ENCODE measurements around the gene STK32C.

STK32C gene

DNA sequence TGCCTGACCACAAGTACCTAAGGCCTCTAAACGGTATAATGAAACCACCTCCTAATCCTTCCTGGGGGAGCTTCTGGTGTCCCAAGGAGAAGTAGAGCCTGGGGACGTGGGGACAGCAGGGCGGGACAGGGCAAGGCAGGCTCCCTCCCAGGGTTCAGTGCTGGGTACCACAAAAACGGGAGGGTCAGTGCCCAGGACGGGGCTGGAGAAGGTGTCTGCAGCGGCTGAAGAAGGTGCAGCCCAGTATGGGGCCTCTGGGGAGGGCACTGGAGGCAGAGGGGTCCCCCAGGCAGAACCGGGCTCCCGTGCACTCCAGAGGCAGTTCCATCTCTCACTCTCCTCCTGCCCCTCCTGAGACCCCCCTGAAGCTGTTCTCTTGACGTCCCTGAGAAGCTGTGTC lies 74.8 kb downstream of the STK32C start:
- TF ChIP-seq, protein P1, sequence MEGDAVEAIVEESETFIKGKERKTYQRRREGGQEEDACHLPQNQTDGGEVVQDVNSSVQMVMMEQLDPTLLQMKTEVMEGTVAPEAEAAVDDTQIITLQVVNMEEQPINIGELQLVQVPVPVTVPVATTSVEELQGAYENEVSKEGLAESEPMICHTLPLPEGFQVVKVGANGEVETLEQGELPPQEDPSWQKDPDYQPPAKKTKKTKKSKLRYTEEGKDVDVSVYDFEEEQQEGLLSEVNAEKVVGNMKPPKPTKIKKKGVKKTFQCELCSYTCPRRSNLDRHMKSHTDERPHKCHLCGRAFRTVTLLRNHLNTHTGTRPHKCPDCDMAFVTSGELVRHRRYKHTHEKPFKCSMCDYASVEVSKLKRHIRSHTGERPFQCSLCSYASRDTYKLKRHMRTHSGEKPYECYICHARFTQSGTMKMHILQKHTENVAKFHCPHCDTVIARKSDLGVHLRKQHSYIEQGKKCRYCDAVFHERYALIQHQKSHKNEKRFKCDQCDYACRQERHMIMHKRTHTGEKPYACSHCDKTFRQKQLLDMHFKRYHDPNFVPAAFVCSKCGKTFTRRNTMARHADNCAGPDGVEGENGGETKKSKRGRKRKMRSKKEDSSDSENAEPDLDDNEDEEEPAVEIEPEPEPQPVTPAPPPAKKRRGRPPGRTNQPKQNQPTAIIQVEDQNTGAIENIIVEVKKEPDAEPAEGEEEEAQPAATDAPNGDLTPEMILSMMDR (conservative IDR thresholded peaks at IDR 0.05; ENCODE audit: low read depth, low read length) = no peak
- no peak for DNase-seq (ENCODE audit: low read depth)
- no peak overlapping the region for H3K4me3 ChIP-seq (ENCODE audit: low read depth, low read length)

DNA sequence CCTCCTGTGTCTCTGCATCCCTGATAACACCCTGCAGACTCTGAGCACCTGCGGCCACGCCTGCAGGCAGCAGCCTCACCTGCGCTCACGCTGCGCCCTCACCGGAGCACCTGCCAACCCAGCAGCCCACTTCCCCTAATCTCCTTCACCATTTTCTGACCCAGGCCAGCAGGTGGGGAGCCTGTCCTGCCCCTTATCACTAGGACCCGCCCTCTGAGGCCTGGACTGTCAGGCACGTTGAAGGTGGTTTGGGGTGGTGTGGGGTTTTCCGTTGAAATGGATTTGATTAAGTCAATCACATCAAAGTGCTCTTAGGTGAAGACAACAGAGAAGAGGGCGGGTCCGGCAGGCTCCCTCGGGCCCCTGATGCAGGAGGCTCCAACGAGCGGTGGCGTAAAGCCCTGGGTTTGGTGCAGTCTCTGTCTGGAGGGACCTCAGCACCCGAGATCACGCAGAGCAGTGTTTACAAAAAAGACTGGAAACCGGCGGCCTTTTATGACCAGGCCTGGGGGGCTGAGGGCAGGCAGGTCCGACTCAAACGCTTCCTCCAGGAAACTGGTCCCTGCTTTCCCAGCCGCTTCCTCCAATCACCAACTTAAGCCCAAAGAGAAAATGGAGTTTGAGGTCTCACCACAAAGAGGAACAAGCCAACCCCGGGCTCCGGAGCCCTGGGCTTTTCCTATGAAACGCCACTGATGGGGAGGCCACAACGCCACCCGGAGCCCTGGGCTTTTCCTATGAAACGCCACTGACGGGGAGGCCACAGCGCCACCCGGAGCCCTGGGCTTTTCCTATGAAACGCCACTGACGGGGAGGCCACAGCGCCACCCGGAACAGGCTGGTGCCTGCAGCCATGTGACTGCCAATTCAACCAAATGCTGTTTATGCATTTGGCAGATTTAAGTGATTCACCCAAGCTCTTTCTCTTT lies 75.5 kb downstream of the STK32C start:
- TF ChIP-seq, protein P1 (conservative IDR thresholded peaks at IDR 0.05; ENCODE audit: low read depth, low read length) = no peak
- no peak for DNase-seq (ENCODE audit: low read depth)
- no peak overlapping the region for H3K4me3 ChIP-seq (ENCODE audit: low read depth, low read length)

DNA sequence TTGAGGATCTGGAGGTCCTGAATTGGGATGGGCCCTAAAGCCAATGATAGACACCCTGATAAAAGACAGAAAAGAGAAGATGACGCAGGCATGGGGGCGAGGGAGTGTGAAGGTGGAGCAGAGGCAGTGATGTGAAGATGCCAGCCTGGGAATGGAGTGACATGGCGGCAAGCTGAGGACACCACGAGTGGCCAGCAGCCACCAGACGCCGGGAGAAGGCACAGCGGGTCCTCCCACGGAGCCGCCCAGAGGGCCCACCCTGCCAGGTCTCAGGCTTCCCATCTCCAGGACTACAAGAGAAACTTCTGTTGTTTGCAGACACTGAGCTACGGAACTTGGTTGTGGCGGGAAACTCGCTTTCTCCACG lies 76.1 kb downstream of the STK32C start:
- H3K4me3 ChIP-seq (ENCODE audit: low read depth, low read length) = no peak overlapping the region
- DNase-seq (ENCODE audit: low read depth) = no peak
- TF ChIP-seq, protein P1 (conservative IDR thresholded peaks at IDR 0.05; ENCODE audit: low read depth, low read length) = no peak

DNA sequence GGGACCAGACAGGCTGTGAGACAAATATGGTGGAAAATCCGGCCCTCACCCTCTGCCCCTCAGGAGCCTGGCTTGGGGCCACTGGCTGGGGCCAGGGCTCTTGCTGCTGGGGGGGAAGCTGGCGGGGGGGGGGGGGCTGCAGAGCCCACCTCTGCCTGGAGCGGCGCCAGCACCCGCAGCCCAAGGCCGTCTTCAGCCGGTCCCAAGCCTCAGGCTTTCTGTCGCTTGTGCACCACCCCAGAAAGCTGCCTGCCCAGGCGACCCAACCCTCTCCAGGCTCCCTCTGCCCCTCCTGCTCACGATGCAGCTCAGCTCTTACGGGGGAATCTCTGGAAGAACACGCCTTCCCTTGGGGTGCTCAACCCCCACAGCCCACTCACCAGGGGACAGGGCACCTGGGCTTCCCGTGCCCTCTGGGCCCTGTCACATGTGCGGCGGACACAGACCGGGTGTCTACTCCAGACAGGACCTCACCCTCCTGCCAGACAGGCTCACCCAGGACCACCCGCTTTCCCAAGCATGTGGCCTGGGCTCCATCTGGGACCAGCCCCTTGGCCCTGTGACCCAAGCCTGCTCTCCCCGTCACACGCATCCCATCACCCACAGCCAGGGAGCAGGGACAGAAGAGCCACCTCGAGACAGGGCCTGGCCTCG lies 77.1 kb downstream of the STK32C start:
- no peak overlapping the region for H3K4me3 ChIP-seq (ENCODE audit: low read depth, low read length)
- TF ChIP-seq, protein P1 (conservative IDR thresholded peaks at IDR 0.05; ENCODE audit: low read depth, low read length) = no peak
- no peak for DNase-seq (ENCODE audit: low read depth)

DNA sequence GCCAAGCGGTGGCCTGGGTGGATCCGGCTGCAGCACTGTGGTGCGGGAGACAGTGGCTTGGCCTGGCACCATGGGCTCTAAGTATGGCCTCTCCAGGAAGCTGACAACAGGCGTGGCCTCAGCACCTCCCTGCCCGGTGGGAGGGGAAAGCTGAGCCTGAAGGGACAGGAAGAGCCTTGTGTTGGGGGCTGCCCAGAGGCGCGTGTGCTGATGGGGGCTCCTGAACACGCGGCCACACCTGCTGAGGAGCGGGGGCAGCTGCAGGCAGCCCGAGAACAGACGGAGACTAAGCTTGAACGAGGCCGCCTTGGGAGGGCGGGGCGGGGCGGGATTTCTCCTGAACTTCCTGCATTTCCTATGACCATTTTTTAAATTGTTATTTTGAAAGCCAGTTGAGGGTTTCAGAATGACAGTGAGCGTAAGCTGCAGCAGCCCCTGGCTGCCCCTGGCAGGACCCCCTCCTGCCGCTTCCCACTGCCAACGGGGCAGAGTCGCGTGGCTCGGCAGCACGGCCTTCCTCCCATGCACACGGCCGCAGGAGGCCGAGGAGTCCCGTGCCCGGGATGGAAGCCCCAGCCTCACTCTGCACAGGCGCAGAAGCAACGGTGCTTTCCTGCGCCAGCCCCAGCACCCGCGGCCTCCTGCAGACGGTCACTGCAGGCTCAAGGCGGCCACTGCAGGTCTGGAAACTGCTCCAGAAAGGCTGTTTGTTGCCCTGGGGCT lies 77.8 kb downstream of the STK32C start:
- no peak for DNase-seq (ENCODE audit: low read depth)
- TF ChIP-seq, protein P1 (conservative IDR thresholded peaks at IDR 0.05; ENCODE audit: low read depth, low read length) = no peak
- H3K4me3 ChIP-seq (ENCODE audit: low read depth, low read length) = no peak overlapping the region

DNA sequence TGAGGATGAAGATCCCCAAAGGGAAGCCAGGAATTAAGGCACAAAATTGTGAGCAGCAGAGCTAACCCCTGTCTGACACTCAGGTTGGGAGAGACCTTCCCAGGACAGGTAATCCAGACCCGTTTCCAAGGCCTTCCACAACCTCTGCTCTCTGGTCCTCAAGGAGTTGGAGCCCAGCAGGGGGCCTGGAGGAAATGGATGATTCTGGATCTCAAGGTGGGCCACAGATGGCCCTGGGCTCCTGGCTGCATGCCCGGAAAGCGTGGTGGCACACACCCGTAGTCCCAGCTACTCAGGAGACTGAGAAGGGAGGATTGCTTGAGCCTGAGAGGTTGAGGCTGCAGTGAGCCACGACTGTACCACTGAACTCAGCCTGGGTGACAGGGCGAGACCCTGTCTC lies 78.7 kb downstream of the STK32C start:
- TF ChIP-seq, protein P1 (conservative IDR thresholded peaks at IDR 0.05; ENCODE audit: low read depth, low read length) = no peak
- H3K4me3 ChIP-seq (ENCODE audit: low read depth, low read length) = no peak overlapping the region
- DNase-seq (ENCODE audit: low read depth) = no peak

Data from choroid plexus epithelial cell (primary cell).